HG02870 (cell line): Measurements from ENCODE around the gene FRMPD4.

ENCODE experiments used
- ATAC-seq: cut with Tn5 transposase; IDR thresholded peaks from one replicate; pipeline ENCODE4 v1.9.1; 2021; ENCODE audit warnings: mild to moderate bottlenecking, moderate library complexity; ENCODE audit not compliant: unreplicated experiment

Gene FRMPD4

GRCh38 chrX:12711435-12712040 is 573.3 kb downstream of the FRMPD4 start:
- no peak for ATAC-seq

DNA sequence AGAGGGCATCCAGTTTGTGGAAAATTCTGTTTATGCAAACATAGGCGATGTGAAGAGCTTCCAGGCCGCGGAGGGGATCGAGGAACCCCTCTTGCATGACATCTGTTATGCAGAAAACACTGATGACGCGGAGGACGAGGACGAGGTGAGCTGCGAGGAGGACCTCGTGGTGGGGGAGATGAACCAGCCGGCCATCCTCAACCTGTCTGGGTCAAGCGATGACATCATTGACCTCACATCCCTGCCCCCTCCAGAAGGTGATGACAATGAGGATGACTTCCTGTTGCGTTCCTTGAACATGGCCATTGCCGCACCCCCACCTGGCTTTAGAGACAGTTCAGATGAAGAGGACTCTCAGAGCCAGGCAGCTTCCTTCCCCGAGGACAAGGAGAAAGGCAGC is 578.3 kb downstream of the FRMPD4 start:
- no peak for ATAC-seq

DNA sequence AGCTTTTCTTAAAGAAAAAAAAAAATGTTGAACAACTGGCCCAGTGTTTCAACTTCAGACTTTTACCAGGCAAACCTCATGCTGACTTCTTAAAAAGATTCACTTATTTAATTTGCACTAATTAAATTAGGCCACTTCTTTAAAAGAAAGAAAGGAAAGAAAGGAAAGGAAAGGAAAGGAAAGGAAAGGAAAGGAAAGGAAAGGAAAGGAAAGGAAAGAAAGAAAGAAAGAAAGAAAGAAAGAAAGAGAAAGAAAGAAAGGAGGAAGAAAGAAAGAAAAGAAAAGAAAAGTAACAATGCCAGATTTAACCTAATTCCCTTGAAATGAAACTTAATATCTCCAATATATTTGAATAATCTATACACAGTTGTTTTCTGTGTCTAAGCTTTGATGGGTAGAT is 581.6 kb downstream of the FRMPD4 start:
- ATAC-seq, result no peak

DNA sequence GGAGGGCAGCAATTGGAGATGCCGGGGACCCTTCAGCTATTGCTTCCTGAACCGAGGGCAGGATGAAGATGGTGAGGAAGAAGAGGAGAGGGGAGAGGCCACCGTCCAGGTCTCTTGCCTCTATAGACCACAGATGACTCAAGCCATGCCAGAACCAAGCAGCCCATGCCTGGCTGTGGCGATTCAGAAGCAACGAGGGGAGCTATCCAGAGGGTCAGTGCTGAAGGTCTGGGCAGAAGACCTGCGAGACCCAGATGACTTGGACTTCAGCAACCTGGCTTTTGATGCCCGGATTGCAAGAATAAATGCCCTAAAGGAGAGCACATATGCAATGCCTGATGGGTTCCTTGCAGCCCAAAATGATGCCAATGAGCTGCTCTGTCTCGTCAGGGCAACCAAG is 582.8 kb downstream of the FRMPD4 start:
- ATAC-seq, result no peak

DNA sequence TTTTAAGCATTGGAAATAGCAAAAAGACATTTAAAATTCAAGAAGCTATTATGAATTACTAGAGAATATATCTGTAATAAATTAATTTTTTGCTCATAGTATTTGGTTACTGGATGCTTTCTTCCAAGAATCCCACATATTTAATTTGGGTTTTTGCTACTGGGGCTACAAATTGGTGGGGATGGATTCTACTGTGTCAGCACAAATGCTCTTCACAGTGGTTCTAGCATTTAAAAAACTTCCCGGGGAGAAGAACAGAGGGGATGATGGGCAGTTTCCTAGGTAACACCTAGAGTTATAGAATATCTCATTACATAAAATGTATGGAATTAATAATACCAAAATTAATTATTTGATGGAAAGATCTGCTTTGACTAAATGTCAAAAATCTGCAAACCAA is 584.0 kb downstream of the FRMPD4 start:
- ATAC-seq, result no peak

DNA sequence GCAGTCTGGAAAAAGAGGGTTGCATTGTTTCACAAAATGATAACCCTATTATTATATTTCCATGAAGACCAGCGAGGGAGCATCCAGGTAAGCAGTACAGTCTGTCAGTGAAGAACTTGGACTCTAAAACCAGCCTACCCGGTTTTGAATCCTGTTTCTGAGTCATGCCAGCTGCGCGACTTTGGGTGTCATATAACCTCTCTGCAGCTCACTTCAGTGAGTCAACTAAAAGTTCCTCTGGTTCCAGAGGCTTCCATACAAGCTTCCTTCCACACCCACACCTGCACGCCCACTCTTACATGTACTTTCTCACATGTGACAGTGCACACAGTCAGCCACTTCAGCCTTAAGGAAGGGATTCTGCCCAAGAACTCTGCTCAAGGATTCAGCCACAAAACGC is 603.1 kb downstream of the FRMPD4 start:
- ATAC-seq, result no peak

DNA sequence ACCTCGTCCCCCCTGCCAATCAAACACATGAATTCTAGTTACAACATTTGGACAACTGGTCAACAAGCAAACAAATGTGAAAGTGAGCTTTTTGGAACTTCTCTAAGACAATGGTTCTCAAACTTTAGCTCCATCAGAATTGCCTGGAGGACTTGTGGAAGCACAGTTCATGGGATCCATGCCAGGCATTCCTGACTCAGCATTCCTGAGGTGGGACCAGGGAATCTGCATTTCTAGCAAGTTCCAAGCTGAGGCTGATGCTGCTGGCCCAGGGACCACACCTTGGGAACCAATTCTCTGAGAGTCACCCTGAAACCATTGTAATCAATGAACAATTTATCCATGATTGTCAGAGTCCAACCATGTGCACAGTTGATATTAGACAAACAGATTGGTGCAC is 609.2 kb downstream of the FRMPD4 start:
- ATAC-seq, result no peak

DNA sequence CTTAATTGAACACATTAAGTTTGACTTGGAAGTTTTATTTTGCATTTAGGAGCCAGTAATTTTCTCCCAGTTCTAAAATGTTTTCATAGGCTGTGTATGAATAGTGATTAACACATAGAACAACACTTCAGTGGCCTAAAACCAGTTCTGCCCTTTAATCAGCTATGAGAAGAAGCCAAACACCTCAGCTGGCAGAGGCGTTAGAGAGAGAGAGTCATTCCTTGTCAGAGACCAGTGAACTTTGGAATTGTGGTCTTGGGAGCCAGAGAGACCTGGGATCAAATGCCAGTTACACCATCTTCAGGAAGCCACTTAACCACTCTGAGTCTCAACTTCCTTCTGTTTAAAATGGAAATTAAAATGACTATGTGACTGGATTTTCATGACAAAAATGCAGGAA is 613.6 kb downstream of the FRMPD4 start:
- no peak for ATAC-seq

- no peak for ATAC-seq
These were observed 615.1 kb downstream of the FRMPD4 start for GRCh38 chrX:12753366-12753765.

- ATAC-seq, result no peak
These were observed 620.0 kb downstream of the FRMPD4 start for GRCh38 chrX:12758291-12758690.

DNA sequence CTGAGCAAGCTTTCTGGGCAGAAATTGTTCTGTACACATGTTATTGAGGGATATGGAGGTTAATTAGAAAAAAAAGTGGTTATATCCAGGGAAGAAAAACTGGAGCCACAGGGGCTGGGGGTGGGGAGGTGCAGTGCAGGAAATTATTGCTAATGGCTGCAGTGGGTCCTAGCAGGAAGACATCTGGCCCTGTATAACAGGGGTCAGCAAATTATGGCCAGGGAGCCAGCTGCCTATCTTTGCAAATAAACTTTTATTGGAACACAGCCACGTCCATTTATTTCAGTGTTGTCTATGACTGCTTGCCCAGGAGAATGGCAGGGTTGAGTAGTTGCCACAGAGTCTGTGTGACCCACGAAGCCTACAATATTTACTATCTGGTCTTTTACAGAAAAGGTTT is 629.6 kb downstream of the FRMPD4 start:
- no peak for ATAC-seq

DNA sequence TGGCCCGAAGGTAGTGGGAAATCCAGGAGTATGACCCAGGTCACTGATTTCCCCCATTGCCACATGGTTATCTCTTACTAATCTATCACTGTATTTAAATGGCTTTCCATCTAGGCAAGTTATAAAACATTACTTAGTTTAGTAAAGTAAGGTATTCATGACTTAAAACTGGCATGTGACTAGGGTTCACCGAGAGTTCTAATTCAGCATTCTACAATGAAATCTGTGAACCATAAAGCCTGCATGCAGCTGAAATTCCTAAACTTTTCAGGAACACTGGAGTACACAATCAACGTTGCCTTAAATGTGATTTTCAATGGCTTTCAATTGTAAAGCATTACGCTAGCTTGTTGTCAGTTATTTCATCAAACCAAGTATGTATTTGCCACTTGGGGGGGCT is 630.2 kb downstream of the FRMPD4 start:
- no peak for ATAC-seq

- ATAC-seq, result no peak
These were observed 632.2 kb downstream of the FRMPD4 start for GRCh38 chrX:12770440-12770839.

DNA sequence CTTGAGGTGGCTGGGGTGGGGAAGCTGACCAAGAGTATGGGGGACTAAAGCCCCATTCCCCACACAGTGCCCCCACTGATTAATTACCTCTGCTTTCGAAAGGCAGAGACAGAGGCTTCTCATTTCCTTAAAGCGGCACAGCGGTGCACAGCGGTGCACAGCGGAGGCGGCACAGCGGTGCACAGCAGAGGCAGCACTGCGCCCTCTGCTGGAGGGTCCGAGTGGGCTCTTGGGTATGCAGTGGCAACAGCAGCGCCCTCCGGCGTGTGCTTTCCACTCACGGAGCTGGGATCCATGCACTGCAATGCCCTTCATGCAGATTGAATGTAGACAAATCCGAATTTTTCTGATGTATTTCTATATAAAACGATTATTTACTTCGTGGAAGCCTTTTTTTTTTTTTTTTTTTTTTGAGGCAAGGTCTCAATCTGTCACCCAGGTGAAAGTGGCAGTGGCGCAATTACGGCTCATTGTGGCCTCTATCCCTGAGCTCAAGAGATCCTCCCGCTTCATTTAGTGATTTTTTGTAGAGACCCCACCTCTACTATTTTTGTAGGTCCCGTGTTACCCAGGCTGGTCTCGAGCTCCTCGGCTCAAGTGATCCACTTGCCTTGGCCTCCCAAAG is 633.3 kb downstream of the FRMPD4 start:
- peak; percentile 90 for ATAC-seq
